GM19023 (cell line): ENCODE data around the gene NFIA.

Experiments
- ATAC-seq: cut with Tn5 transposase; IDR thresholded peaks from one replicate; pipeline ENCODE4 v1.9.1; 2021; ENCODE audit warnings: mild to moderate bottlenecking, moderate library complexity; ENCODE audit not compliant: unreplicated experiment

NFIA gene

GRCh38 chr1:61352845-61353435, 270.6 kb downstream of the NFIA start:
- no peak for ATAC-seq

- ATAC-seq, result no peak
Measured at GRCh38 chr1:61353797-61354406, 271.5 kb downstream of the NFIA start.

- ATAC-seq, result no peak
Measured at GRCh38 chr1:61356016-61356415, 273.7 kb downstream of the NFIA start.

- ATAC-seq, result no peak
Measured at GRCh38 chr1:61356995-61357394, 274.6 kb downstream of the NFIA start.

- no peak for ATAC-seq
Measured at GRCh38 chr1:61357539-61357938, 275.2 kb downstream of the NFIA start.

- no peak for ATAC-seq
Measured at GRCh38 chr1:61358770-61359455, 276.6 kb downstream of the NFIA start.

GRCh38 chr1:61361931-61362330, 279.6 kb downstream of the NFIA start:
- ATAC-seq, result no peak

GRCh38 chr1:61362351-61362750, 280.0 kb downstream of the NFIA start:
- ATAC-seq, result no peak

GRCh38 chr1:61368366-61368765, 286.0 kb downstream of the NFIA start:
- no peak for ATAC-seq

- ATAC-seq, result no peak
Measured at GRCh38 chr1:61368876-61369275, 286.5 kb downstream of the NFIA start.

- ATAC-seq, result no peak
Measured at GRCh38 chr1:61370177-61370912, 288.0 kb downstream of the NFIA start.

GRCh38 chr1:61370913-61371279, 288.5 kb downstream of the NFIA start:
- no peak for ATAC-seq

- ATAC-seq, result no peak
Measured at GRCh38 chr1:61372944-61373343, 290.6 kb downstream of the NFIA start.

- ATAC-seq, result no peak
Measured at GRCh38 chr1:61374156-61374555, 291.8 kb downstream of the NFIA start.

GRCh38 chr1:61375082-61375880, 292.9 kb downstream of the NFIA start:
- ATAC-seq, result no peak

- ATAC-seq, result no peak
Measured at GRCh38 chr1:61376151-61376550, 293.8 kb downstream of the NFIA start.

GRCh38 chr1:61377242-61377958, 295.0 kb downstream of the NFIA start:
- ATAC-seq, result no peak

- no peak for ATAC-seq
Measured at GRCh38 chr1:61378494-61379180, 296.3 kb downstream of the NFIA start.

- no peak for ATAC-seq
Measured at GRCh38 chr1:61379693-61380092, 297.3 kb downstream of the NFIA start.

- no peak for ATAC-seq
Measured at GRCh38 chr1:61380561-61380960, 298.2 kb downstream of the NFIA start.
